Mammary epithelial cell (primary cell): ENCODE data around the gene RTN4RL1.

Experiments used
- CTCF ChIP-seq, 2 donors: IDR thresholded peaks in 1 of 2; conservative IDR thresholded peaks in 1 of 2; 2 replicates each; pipeline ENCODE4 v1.5.1; 2011 to 2012; ENCODE audit warnings: inconsistent platforms in 2 of 2, low read length in 2 of 2, mild to moderate bottlenecking in 2 of 2, control low read depth in 1 of 2, low read depth in 1 of 2; ENCODE audit not compliant: insufficient read depth in 1 of 2; ENCODE audit errors: extremely low read depth in 1 of 2
- EZH2 ChIP-seq: IDR thresholded peaks from 2 replicates; pipeline ENCODE4 v1.6.1; 2012; ENCODE audit warnings: low read length, inconsistent platforms, borderline replicate concordance

GRCh38 chr17:2044263-2044894, 19.2 kb upstream of the RTN4RL1 start:
- TF ChIP-seq CTCF (conservative IDR thresholded peaks at IDR 0.05 in 1 of 2, IDR thresholded peaks at IDR 0.05 in 1 of 2; ENCODE audit: extremely low read depth in 1 of 2, insufficient read depth in 1 of 2, low read depth in 1 of 2, low read length in 2 of 2), result no peak
- no peak for TF ChIP-seq EZH2
